Right renal pelvis (tissue), 4 donors: ENCODE data around the gene ROR2. TPM values are rescaled to one million over a fixed set of nuclear protein-coding genes. Genes with fewer than 3 reads are reported as not detected.
A peak's percentile ranks its signal among the peaks of the same experiment; 100 is the strongest.
"Not testable (repeated sequence)": the region's sequence is repeated elsewhere in the genome, so short reads cannot be mapped to it uniquely, and the experiment has no call there.

Source experiments
- DNase-seq, 4 donors: peaks; one replicate each; pipeline ENCODE4 v3.0.0-alpha.2; 2013; ENCODE audit warnings: low read depth in 4 of 4, low spot score in 3 of 4, missing footprints in 1 of 4
- polyA plus RNA-seq, 4 donors: library from polyadenylated mRNA; unstranded; fragments of 120-200 nt; gene quantifications; one replicate each; pipeline ENCODE4 v1.2.1, GENCODE V29; 2013; ENCODE audit not compliant: insufficient read length in 4 of 4

The ROR2 gene
- polyA plus RNA-seq, 4 donors = 14.6 to 19.1 (median 17.7) TPM

DNA sequence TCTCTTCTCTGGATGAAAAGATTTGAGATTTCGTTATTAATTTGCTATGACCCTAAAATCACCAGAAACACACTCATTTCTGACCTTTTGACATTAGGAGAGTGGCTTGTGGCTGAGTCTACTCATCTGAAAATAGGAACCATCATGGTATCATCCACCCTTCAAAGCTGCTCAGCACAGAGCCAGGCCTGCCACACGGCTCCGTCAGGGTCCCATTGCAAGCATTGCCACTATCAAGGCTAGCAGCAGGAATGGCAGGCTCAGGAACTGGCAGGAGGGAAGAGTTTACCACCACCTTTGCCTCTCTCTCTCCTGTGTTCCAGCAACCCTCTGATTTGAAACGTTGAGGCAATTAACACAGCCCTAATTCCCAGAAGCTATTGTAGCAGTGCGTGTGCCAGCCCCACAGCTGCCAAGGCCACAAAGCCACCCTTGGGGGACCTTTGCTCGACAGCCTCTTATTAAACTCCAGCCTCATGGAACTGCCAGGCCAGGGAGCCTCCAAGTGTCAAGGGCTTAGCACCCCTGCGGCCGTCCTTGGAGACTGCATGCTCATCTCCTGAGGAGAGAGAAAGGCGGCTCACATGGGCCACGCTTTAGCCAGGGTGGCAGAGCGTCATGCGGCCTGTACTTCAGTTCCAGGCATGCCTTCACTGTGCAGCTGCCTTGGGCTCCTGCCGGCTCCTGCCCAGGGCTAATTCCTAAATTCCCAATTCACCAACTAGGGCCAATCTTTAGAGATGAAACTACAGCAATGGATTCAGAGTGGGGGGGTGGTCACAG, 145.9 kb downstream of the ROR2 start:
- DNase-seq = no peak

DNA sequence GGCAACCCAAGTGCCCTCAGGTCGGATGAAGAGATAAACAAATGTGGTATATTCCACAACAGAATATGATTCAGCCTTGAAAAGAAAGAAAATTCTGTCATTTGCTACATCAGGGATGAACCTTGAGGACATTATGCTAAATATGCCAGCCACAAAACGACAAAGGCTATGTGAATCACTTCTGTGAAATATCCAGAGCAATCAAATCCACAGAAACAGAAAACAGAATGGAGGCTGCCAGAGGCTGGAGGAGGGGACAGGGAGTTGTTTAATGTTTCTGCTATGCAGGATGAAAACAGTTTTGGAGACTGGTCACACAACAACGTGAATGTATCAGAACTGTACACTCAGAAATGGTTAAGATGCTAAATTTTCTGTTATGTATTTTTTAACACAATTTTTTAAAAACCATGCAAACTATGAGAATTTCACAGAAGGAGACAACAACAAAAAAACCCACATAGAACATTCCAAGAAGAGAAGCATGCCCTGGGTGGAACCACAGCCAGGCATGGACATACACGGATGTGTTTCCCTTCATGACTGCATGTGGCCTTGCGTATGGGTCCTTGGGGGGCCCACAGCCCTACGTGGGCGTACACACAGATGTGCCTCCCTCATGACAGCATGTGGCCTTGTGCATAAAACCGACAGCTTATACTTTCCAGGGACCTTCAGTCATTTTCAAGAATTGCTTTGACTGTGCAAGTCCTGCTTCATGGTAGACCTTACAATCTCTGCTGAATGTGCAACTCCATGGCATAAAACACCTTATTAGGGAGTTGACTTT, 146.7 kb downstream of the ROR2 start:
- no peak for DNase-seq

DNA sequence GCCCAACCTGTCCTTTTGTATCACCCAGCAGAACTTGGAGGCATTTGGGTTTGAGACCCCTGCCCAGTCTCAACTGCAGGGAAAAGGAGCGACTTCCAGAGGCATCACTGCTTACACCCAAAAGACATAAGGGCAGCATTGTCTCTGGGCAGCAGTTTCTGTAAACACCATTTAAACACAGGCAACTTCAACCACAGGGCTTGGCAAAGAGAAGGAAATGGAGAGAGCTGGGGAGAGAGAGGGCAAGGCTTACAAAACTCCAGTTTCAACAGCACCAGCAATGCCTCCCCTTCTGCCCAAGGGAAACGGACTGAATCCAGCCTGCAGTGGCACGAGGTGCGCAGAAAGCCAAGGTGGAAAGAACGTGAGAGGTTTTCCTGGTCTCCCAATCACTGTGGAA, 147.6 kb downstream of the ROR2 start:
- no peak for DNase-seq

DNA sequence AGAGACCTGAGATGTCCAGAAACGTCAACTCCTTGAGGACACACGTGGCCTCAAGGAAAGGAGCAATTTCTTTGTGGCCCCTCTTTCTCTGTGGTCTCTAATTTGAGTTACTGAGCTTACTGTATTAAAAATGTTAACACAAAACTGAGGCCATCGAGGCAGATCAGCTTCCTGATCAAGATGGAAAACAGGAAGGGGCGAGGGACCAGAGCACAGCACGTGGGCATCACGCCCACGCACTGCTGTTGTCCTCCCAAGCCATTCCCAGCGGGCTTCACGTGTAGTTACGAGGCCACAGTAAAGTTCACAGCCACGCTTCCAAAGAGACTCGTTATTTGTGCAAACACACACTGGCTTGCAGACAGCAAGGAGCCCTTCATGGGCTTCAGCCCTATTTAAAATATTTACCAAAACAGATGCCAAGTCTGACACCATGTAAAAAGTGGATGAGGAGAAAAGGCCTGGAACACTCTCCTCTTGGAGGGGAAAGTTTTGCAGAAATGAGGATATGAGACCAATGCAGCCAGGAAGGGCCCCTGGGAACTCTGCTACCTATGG, 149.5 kb downstream of the ROR2 start:
- DNase-seq = no peak

DNA sequence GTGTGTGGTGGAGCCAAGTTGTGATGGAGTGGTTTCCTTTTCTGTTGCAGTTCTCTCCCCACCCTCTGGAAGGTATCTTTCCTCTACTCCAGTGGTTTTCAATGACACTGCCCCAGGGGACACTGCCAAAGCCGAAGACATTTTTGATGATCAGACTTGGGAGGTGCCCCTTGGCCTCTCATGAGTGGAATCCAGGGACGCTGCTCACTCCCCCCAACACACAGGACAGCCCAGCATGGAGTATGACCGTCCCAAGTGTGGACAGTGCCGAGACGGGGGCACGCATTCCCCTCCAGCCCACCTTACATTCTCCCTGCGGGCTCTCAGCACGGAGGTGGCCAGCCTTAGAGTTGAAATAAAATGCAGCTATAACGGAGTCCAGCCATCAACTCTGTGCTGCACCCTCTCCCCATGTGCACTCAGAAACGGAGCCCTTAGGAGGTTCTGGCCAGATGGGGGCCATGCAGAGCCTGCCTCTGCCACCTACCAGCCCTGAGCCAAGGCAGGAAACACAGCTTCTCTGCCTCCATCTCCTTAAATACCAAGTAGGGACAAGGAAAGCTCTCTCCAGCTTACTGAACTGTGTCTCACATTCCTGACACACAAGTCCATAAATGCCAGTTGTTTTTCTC, 150.8 kb downstream of the ROR2 start:
- no peak for DNase-seq

DNA sequence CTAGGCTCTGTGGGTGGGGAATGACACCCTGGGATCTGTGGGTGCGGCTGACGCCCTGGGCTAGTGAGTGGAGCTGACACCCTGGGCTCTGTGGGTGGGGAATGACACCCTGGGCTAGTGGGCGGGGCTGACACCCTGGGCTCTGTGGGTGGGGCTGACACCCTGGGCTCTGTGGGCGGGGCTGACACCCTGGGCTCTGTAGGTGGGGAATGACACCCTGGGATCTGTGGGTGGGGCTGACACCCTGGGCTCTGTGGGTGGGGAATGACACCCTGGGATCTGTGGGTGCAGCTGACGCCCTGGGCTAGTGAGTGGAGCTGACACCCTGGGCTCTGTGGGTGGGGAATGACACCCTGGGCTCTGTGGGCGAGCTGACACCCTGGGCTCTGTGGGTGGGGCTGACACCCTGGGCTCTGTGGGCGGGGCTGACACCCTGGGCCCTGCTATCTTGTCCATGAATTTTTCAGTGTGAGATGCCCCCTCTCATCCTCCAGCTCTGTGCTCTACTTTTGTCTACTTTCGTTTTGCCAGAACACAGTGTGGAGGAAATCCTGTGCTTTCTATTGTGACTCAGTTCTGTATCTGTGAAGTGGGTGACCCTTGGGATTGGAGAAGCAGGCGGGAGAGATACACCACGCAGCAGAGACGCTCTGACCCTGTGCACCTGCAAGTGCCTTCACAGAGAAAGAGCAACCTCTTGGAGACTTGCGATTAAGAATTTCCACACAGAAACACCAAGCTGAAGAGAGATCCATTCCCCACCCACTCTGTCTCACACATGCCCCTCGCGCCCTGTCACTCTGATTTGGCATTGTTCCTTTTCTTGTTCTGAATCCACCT, 151.5 kb downstream of the ROR2 start:
- not testable (repeated sequence) for DNase-seq

DNA sequence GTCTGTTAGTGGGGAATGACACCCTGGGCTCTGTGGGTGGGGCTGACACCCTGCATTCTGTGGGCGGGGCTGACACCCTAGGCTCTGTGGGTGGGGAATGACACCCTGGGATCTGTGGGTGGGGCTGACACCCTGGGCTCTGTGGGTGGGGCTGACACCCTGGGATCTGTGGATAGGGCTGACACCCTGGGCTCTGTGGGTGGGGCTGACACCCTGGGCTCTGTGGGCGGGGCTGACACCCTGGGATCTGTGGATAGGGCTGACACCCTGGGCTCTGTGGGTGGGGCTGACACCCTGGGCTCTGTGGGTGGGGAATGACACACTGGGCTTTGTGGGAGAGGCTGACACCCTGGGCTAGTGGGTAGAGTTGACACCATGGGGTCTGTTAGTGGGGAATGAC, 152.5 kb downstream of the ROR2 start:
- DNase-seq = not testable (repeated sequence)

DNA sequence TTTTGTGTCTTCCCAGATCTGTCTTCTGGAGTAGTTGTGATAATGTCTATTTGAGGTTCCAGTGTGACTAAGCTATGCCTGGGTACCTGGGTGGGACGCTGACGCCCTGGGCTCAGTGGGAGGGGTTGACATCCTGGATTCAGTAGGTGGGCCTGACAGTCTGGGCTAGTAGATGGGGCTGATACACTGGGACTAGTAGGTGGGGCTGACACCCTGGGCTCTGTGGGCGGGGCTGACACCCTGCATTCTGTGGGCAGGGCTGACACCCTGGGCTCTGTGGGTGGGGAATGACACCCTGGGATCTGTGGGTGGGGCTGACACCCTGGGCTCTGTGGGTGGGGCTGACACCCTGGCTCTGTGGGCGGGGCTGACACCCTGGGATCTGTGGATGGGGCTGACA, 153.5 kb downstream of the ROR2 start:
- DNase-seq = not testable (repeated sequence)

DNA sequence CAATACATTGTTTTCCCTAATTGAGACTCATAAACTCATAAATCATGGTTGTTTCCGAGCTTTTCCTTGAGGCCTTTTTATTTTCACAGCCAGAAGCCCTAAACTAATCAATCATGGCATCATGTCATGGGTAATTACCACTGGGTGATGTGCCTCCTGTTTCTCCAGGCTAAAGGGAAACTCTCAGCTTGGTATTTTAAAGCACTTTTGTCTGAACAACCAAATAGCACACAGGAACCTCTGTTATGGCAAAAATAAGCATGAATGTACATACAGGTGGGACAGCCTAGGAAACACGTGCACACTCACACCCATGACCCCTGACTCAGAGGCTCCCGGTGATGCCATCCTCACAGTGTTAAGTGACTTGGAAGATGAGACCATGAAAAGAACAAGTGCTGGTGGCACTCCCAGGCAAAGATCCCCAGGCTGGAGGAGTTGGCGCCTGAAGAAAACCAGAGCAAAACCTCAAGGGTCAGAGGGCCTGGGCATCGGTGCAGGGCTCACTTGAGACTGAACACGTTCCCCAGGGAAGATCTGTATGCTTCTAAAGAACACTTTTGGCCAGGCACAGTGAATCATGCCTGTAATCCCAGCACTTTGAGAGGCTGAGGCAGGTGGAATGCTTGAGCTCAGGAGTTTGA, 154.3 kb downstream of the ROR2 start:
- DNase-seq = peak in 1 of 4 donors; percentile 49

DNA sequence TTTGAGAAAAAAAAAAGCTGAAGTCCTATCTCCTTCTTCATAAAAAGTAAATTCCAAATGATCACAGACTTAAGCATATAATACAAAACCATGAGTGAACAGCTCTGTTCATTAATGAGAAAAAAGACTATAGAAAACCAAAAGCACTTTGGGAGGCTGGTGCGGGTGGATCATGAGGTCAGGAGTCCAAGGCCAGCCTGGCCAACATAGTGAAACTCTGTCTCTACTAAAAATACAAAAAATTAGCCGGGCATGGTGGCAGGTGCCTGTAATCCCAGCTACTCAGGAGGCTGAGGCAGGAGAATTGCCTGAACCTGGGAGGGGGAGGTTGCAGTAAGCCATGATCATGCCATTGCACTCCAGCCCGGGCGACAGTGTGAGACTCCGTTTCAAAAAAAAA, 156.7 kb downstream of the ROR2 start:
- DNase-seq = not testable (repeated sequence)

DNA sequence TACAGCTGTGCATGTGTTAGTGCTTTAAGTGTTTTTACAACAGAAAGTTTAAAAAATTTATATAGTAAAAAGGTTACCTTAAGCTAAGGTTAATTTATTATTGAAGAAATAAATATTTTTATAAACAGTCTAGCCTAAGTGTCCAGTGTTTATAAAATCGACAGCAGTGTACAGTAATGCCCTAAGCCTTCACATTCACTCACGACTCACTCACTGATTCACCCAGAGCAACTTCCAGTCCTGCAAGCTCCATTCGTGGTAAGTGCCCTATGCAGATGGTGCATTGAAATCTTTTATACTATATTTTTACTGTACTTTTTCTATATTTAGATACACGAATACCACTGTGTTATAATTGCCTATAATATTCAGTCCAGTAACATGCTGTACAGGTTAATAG, 159.1 kb downstream of the ROR2 start:
- no peak for DNase-seq

DNA sequence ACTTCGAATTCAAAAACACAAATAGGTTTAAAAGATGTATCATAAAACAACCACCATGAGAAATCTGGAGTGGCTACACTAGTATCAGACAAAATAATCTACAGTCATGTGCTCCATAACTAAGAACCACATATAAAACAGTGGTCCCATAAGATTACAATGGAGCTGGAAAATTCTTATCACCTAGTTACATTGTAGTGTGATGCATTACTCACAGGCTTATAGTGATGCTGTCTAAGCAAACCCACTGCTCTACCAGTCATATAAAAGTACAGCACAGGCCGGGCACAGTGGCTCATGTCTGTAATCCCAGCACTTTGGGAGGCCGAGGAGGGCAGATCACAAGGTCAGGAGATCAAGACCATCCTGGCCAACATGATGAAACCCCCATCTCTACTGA, 160.1 kb downstream of the ROR2 start:
- no peak for DNase-seq

DNA sequence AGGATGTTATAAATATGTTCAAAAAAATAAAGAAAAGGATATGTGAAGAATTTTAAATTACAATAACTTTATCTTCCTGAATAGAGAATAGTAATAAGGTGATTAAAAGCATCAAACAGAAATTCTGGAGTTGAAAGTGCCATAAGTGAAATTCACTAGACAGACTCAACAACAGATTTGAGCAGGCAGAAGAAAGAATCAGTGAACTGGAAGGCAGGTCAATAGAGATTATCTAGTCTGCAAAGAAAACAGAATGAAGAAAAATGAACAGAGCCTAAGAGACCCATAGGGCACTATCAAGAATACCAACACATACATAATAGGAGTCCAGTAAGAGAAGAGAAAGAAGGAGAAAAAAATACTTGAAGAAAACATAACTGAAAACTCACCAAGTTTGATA, 162.1 kb downstream of the ROR2 start:
- no peak for DNase-seq

DNA sequence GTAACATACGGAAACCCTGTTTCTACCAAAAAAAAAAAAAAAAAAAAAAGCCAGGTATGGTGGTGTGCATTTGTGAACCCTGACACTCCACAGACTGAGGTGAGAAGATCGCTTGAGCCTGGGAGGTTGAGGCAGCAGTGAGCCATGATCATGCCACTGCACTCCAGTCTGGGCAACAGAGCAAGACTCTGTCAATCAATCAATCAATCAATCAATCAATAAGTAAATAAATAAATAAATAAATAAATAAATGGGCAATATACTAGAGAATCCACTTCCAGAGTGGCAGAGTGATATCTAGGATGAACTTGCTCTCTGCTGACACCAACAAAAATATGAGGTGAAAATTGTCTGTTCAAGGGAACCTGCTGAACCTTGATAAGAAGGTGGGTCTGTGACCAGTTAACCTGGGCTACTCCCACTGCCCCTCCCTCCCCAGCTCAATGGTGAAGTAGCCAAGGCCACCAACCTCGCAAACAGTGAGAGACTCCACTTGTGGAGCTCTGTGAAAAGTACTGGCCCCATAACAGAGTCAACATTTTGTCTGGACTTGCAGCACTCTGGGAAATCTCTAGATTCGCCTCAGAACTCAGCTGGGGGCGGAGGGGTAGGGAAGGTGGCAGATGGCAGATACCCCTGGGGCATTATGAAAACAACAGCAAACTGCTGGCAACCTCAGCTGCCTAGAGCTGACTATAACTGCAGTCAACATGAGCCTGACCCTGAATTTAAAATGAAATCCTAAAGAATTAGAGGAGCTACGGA, 163.7 kb downstream of the ROR2 start:
- DNase-seq = no peak

DNA sequence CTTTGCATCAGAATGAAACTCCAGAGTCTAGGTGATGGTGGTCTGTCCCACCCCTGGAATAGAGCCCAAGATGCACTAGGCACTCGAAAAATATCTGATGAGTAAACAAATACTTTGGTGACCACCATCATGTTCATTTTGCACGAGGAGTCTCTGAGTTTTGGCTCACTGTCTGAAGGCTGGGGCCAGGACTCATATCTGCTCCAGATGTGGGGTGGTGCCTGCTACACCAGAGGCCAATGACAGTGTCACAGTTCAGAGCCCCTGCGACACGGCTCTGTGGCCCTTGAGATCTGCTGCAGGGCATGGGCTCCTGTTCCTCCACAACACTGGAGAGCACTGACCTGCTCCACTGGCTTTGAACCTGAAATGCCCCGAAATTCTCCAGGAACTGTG, 164.6 kb downstream of the ROR2 start:
- no peak for DNase-seq

DNA sequence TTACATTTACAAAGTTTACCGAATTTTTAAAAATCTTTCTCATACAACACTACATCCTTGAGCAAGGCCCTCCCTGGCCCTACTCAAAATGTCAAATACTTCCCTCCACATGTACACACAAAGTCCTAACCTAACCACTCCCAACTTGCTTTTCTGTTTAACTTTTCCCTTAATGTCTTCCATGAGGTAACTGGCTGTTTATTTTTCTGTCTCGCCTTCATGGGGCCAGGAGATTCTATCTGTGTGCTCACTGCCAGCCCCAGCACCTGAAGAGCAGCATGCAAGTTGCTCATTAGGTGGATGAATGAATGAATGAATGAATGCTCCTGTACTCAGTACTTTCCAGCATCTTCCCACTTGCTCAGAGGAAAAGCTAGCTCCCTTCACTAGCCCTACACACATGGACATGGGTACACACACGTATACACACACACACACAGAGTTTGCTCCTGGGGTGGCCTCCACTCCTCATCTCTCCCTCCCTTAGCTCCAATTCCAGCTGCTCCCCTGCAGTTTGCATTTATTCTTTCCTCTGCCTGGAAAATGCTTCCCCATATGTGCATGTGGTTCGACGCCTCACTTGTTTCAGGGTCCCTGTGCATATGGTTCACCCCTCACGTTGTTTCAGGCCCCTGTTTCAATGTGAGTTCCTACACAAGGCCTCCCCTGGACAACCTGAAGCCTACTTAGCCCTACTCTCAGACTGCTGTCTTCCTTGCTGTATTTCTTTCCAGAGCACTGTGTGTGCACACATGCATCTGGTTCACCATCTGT, 165.2 kb downstream of the ROR2 start:
- DNase-seq = no peak

DNA sequence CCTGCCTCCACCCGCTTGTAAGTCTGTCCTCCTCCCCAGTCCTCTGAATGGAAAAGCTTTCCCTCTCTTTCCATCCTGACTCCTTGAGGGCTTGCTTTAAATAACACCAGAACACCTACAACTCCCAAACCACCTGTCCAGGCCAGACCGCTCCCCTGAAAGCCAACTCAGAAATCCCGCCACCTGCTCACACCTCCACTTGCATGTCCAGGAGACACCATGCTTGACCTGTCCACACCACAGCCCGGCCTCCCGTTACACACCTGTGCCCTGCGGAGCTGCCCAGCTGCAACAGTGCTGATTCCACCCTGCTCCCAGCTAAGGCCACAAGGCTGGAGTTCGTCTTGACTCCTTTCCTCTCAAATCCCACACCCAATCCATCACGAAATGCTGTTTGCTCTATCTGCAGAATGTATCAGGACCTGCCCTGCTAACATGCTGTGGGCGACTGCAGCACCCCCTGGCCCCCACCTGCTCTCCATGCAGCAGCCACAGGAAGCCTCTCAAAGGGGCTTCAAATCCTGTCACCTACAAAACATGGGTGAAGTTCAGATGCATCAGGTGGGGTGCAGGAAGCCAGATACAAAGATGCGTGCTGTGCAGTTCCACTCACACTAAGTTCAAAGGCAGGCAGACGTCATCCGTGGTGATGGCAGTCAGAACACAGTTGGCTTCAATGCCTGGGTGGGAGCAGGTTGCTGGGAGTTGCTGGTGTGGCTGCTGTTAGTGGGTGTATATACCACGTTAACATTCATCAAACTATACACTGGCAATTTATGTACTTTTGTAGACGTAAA, 166.0 kb downstream of the ROR2 start:
- DNase-seq = no peak

DNA sequence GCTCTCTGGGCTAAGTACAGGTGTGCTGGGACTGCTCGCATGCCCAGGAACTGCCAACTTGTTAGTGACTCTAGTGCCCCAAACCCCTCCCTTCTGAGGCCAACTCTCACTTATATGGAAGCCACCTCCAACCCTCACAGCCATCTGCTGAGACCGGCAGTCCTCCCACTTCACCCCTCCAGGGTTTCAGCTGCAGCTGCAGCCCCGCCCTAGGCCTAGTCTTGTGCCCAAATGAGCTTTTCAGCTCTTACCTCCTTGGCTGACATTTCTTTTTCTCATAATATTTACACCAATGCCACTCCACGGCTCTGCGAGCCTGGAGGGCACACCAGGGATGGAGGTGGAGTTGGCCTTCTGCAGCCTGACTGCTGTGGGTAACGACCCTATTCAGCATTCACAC, 166.6 kb downstream of the ROR2 start:
- DNase-seq = no peak
